GM19240 (cell line): Measurements from ENCODE around the gene CD300A.

ENCODE experiments used
- DNase-seq: peaks from one replicate; pipeline ENCODE4 v3.0.0; 2011; ENCODE audit warnings: low spot score; ENCODE audit not compliant: insufficient read length

Gene CD300A

GRCh38 chr17:74454197-74455024, 12.0 kb upstream of the CD300A start:
- peak; percentile 88 for DNase-seq

GRCh38 chr17:74455025-74455545, 11.3 kb upstream of the CD300A start:
- no peak for DNase-seq

GRCh38 chr17:74455821-74456220, 10.6 kb upstream of the CD300A start:
- DNase-seq, result no peak

- DNase-seq, result peak; percentile 64
Measured at GRCh38 chr17:74457146-74457819, 9.2 kb upstream of the CD300A start.

- no peak for DNase-seq
Measured at GRCh38 chr17:74457820-74458166, 8.6 kb upstream of the CD300A start.

GRCh38 chr17:74458835-74459234, 7.6 kb upstream of the CD300A start:
- DNase-seq, result no peak

- no peak for DNase-seq
Measured at GRCh38 chr17:74459622-74460021, 6.8 kb upstream of the CD300A start.

- DNase-seq, result no peak
Measured at GRCh38 chr17:74460241-74460640, 6.2 kb upstream of the CD300A start.

GRCh38 chr17:74460996-74461395, 5.4 kb upstream of the CD300A start:
- no peak for DNase-seq

- DNase-seq, result no peak
Measured at GRCh38 chr17:74461611-74462010, 4.8 kb upstream of the CD300A start.

- no peak for DNase-seq
Measured at GRCh38 chr17:74464730-74465377, 1.6 kb upstream of the CD300A start.

GRCh38 chr17:74465378-74466110, 890 bp upstream of the CD300A start:
- no peak for DNase-seq

GRCh38 chr17:74466828-74467184, 372 bp downstream of the CD300A start:
- no peak for DNase-seq

GRCh38 chr17:74467221-74467951, 952 bp downstream of the CD300A start:
- DNase-seq, result peak; percentile 72

GRCh38 chr17:74471341-74471740, 4.9 kb downstream of the CD300A start:
- DNase-seq, result no peak

- DNase-seq, result no peak
Measured at GRCh38 chr17:74472890-74473289, 6.5 kb downstream of the CD300A start.

GRCh38 chr17:74473294-74473693, 6.9 kb downstream of the CD300A start:
- no peak for DNase-seq

- DNase-seq, result no peak
Measured at GRCh38 chr17:74474043-74474792, 7.8 kb downstream of the CD300A start.

- DNase-seq, result no peak
Measured at GRCh38 chr17:74475189-74475588, 8.8 kb downstream of the CD300A start.

- DNase-seq, result no peak
Measured at GRCh38 chr17:74477411-74477810, 11.0 kb downstream of the CD300A start.
